Neural cell (in vitro differentiated cells): ENCODE measurements around the gene TNFAIP8L3. TPM values are rescaled to one million over a fixed set of nuclear protein-coding genes. Genes with fewer than 3 reads are reported as not detected.

Source experiments
- H2AFZ ChIP-seq: fragments of 200-600, 300-800 bp; sonication (generic), shearing (Covaris generic); 2 replicates; pipeline ENCODE4 v1.6.0; 2014; ENCODE audit warnings: low read depth, mild to moderate bottlenecking, antibody characterized with exemption, low read length, moderate library complexity
- H3F3A ChIP-seq: fragments of 200-600 bp; shearing (Covaris generic); 2 replicates; pipeline ENCODE4 v1.6.1; 2016; ENCODE audit warnings: mild to moderate bottlenecking, moderate library complexity, mixed read lengths, antibody characterized with exemption, low read length; ENCODE audit not compliant: insufficient read depth, poor library complexity, severe bottlenecking
- H3K27ac ChIP-seq: fragments of 200-600, 300-800 bp; sonication (generic), shearing (Covaris generic); 2 replicates; pipeline ENCODE4 v1.5.1; 2014; ENCODE audit warnings: mild to moderate bottlenecking, low read length, moderate library complexity
- H3K27me3 ChIP-seq: fragments of 300-800, 200-600 bp; sonication (generic), shearing (Covaris generic); 2 replicates; pipeline ENCODE4 v1.6.0; 2014; ENCODE audit warnings: mild to moderate bottlenecking, low read depth, low read length, moderate library complexity; ENCODE audit not compliant: insufficient read depth
- H3K36me3 ChIP-seq: fragments of 300-800, 200-600 bp; sonication (generic), shearing (Covaris generic); 2 replicates; pipeline ENCODE4 v1.5.1; 2014; ENCODE audit warnings: mild to moderate bottlenecking, antibody characterized with exemption, low read length, moderate library complexity; ENCODE audit not compliant: insufficient read depth
- H3K4me2 ChIP-seq: fragments of 300-800, 200-600 bp; sonication (generic), shearing (Covaris generic); 2 replicates; pipeline ENCODE4 v1.6.0; 2014; ENCODE audit warnings: mild to moderate bottlenecking, low read length
- H3K4me3 ChIP-seq: fragments of 300-800, 200-600 bp; sonication (generic), shearing (Covaris generic); 2 replicates; pipeline ENCODE4 v1.5.1; 2014; ENCODE audit warnings: mild to moderate bottlenecking, low read length, moderate library complexity
- H3K79me2 ChIP-seq: fragments of 200-600 bp; shearing (Covaris generic); replicated peaks from 2 replicates; pipeline ENCODE4 v1.6.0; 2014; ENCODE audit warnings: mild to moderate bottlenecking, low read length, moderate library complexity; ENCODE audit not compliant: insufficient read depth
- H3K9ac ChIP-seq: fragments of 300-800, 200-600 bp; sonication (generic), shearing (Covaris generic); 2 replicates; pipeline ENCODE4 v1.6.1; 2016; ENCODE audit warnings: mild to moderate bottlenecking, low read length, mixed read lengths
- H3K9me2 ChIP-seq: fragments of 200-600 bp; shearing (Covaris generic); 2 replicates; pipeline ENCODE4 v1.6.1; 2016; ENCODE audit warnings: mild to moderate bottlenecking, low read length, mixed read lengths; ENCODE audit not compliant: insufficient read depth
- H3K9me3 ChIP-seq: fragments of 200-600, 300-800 bp; sonication (generic), shearing (Covaris generic); 2 replicates; pipeline ENCODE4 v1.6.1; 2016; ENCODE audit warnings: mild to moderate bottlenecking, mixed run types, low read length, moderate library complexity, mixed read lengths
- H4K20me1 ChIP-seq: fragments of 200-600 bp; shearing (Covaris generic); 2 replicates; pipeline ENCODE4 v1.6.1; 2016; ENCODE audit warnings: mild to moderate bottlenecking, mixed run types; ENCODE audit not compliant: insufficient read depth
- CTCF ChIP-seq: fragments of 450-650 bp; IDR thresholded peaks from 2 replicates; pipeline ENCODE4 v1.5.1; 2014; ENCODE audit warnings: antibody characterized with exemption, mild to moderate bottlenecking, moderate library complexity; ENCODE audit not compliant: poor library complexity, severe bottlenecking
- EP300 ChIP-seq: fragments of 450-650 bp; conservative IDR thresholded peaks from 2 replicates; pipeline ENCODE4 v1.6.1; 2014; ENCODE audit warnings: antibody characterized with exemption, mild to moderate bottlenecking, moderate library complexity; ENCODE audit not compliant: poor library complexity, severe bottlenecking
- EZH2 ChIP-seq: fragments of 200-600, 300-800 bp; shearing (Covaris generic), sonication (generic); IDR thresholded peaks from 2 replicates; pipeline ENCODE4 v1.6.1; 2014; ENCODE audit warnings: antibody characterized with exemption, low read length, borderline replicate concordance, mild to moderate bottlenecking; ENCODE audit not compliant: insufficient read depth, poor library complexity, severe bottlenecking
- MXI1 ChIP-seq: fragments of 450-650 bp; conservative IDR thresholded peaks from 2 replicates; pipeline ENCODE4 v1.6.1; 2014; ENCODE audit warnings: antibody characterized with exemption, mild to moderate bottlenecking; ENCODE audit not compliant: poor library complexity, severe bottlenecking
- POLR2AphosphoS5 ChIP-seq: IDR thresholded peaks from 2 replicates; pipeline ENCODE4 v1.6.1; 2012
- RAD21 ChIP-seq: fragments of 450-650 bp; conservative IDR thresholded peaks from 2 replicates; pipeline ENCODE4 v1.6.1; 2014; ENCODE audit warnings: antibody characterized with exemption, mild to moderate bottlenecking, moderate library complexity
- SMC3 ChIP-seq: fragments of 450-650 bp; conservative IDR thresholded peaks from 2 replicates; pipeline ENCODE4 v1.6.1; 2014; ENCODE audit warnings: antibody characterized with exemption, mild to moderate bottlenecking, moderate library complexity; ENCODE audit not compliant: poor library complexity
- TAF1 ChIP-seq: IDR thresholded peaks from 2 replicates; pipeline ENCODE4 v1.6.1; 2012; ENCODE audit warnings: low read depth
- polyA plus RNA-seq: library from polyadenylated mRNA; depleted of rRNA; stranded (reverse); fragments of >200 nt; gene quantifications from 2 replicates; pipeline ENCODE4 v1.2.3, GENCODE V29; 2014
- TF ChIP-seq, protein P1 (sequence below): IDR thresholded peaks from 2 replicates; pipeline ENCODE4 v1.6.1; 2012; ENCODE audit warnings: borderline replicate concordance

TNFAIP8L3 gene
- polyA plus RNA-seq, 1 donor from 2014 or later: 0.16 TPM

GRCh38 chr15:51023499-51023898 lies 71.2 kb downstream of the TNFAIP8L3 start:
- Histone ChIP-seq H3K27ac (no peak overlapping the region), H3K27me3 (no peaks in the 10 kb centered on the region), H3F3A (no peaks in the 10 kb centered on the region), H3K9ac (no peak overlapping the region), H3K79me2 (no peaks in the 10 kb centered on the region), H3K9me2 (no peaks in the 10 kb centered on the region), H4K20me1 (no peaks in the 10 kb centered on the region), H2AFZ (no peak overlapping the region), H3K36me3 (no peaks in the 10 kb centered on the region), H3K9me3 (no peaks in the 10 kb centered on the region), H3K4me3 (no peak overlapping the region), H3K4me2 (no peak overlapping the region)
- TF ChIP-seq SMC3 (no peak), MXI1 (no peak), RAD21 (no peak), CTCF (no peak), EZH2 (no peak), TAF1 (no peak), POLR2AphosphoS5 (no peak), EP300 (no peak)
- TF ChIP-seq, protein P1, sequence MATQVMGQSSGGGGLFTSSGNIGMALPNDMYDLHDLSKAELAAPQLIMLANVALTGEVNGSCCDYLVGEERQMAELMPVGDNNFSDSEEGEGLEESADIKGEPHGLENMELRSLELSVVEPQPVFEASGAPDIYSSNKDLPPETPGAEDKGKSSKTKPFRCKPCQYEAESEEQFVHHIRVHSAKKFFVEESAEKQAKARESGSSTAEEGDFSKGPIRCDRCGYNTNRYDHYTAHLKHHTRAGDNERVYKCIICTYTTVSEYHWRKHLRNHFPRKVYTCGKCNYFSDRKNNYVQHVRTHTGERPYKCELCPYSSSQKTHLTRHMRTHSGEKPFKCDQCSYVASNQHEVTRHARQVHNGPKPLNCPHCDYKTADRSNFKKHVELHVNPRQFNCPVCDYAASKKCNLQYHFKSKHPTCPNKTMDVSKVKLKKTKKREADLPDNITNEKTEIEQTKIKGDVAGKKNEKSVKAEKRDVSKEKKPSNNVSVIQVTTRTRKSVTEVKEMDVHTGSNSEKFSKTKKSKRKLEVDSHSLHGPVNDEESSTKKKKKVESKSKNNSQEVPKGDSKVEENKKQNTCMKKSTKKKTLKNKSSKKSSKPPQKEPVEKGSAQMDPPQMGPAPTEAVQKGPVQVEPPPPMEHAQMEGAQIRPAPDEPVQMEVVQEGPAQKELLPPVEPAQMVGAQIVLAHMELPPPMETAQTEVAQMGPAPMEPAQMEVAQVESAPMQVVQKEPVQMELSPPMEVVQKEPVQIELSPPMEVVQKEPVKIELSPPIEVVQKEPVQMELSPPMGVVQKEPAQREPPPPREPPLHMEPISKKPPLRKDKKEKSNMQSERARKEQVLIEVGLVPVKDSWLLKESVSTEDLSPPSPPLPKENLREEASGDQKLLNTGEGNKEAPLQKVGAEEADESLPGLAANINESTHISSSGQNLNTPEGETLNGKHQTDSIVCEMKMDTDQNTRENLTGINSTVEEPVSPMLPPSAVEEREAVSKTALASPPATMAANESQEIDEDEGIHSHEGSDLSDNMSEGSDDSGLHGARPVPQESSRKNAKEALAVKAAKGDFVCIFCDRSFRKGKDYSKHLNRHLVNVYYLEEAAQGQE: no peak

DNA sequence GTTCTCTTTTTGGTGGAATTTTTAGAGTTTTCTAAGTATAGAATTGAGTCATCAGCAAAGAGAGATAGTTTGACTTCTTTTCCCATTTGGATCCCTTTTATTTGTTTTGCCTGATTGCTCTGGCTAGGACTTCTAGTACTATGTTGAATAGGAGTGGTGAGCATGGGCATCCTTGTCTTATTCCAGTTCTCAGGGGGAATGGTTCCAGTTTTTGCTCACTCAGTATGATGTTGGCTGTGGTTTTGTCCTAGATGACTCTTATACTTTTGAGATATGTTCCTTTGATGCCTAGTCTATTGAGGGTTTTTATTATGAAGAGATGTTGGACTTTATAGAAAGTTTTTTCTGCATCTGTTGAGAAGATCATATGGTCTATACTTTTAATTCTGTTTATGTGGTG lies 72.5 kb downstream of the TNFAIP8L3 start:
- TF ChIP-seq CTCF (no peak), POLR2AphosphoS5 (no peak), MXI1 (no peak), EZH2 (no peak), SMC3 (no peak), RAD21 (no peak), TAF1 (no peak), EP300 (no peak)
- TF ChIP-seq, protein P1: no peak
- H4K20me1 ChIP-seq: no peaks in the 10 kb centered on the region

More for the DNA sequence above, 72.5 kb downstream of the TNFAIP8L3 start:
- no peaks in the 10 kb centered on the region for H3K9me3 ChIP-seq
- H3K9ac ChIP-seq: no peak overlapping the region
- H3K4me2 ChIP-seq: no peak overlapping the region
- H3K4me3 ChIP-seq: no peak overlapping the region
- H3F3A ChIP-seq: no peaks in the 10 kb centered on the region
- no peaks in the 10 kb centered on the region for H3K27me3 ChIP-seq
- H3K36me3 ChIP-seq: no peaks in the 10 kb centered on the region
- no peak overlapping the region for H3K27ac ChIP-seq
- H3K79me2 ChIP-seq: no peaks in the 10 kb centered on the region
- H3K9me2 ChIP-seq: no peaks in the 10 kb centered on the region
- H2AFZ ChIP-seq: no peak overlapping the region
